Nephron (organoid): ENCODE data around the gene FTO.

Source experiments
- H3K27ac Mint-ChIP-seq, 3 experiments: 2 replicates each; pipeline ENCODE4 v1.8.0; 2020; ENCODE audit warnings: mixed read lengths in 3 of 3, mild to moderate bottlenecking in 2 of 3, moderate library complexity in 1 of 3
- H3K27me3 Mint-ChIP-seq: 2 replicates; pipeline ENCODE4 v1.8.0; 2021; ENCODE audit warnings: low read depth, mild to moderate bottlenecking, moderate library complexity, mixed read lengths
- H3K36me3 Mint-ChIP-seq: 2 replicates; pipeline ENCODE4 v1.8.0; 2020; ENCODE audit warnings: low read depth, mixed read lengths
- H3K4me1 Mint-ChIP-seq: 2 replicates; pipeline ENCODE4 v1.8.0; 2020; ENCODE audit warnings: mixed read lengths
- H3K4me3 Mint-ChIP-seq, 3 experiments: 2 replicates each; pipeline ENCODE4 v1.8.0; 2020; ENCODE audit warnings: mild to moderate bottlenecking in 3 of 3, mixed read lengths in 3 of 3, moderate library complexity in 2 of 3
- H3K9me3 Mint-ChIP-seq: 2 replicates; pipeline ENCODE4 v1.8.0; 2020; ENCODE audit warnings: mixed read lengths
- CTCF ChIP-seq, 3 experiments: fragments of 200-600 bp; sonication (generic); IDR thresholded peaks; one replicate each; pipeline ENCODE4 v1.5.0; 2021; ENCODE audit warnings: antibody characterized with exemption in 3 of 3; ENCODE audit not compliant: unreplicated experiment in 3 of 3

The FTO gene

GRCh38 chr16:54094641-54095040 lies 390.7 kb downstream of the FTO start:
- H3K4me1 Mint-ChIP-seq = no peaks in the 10 kb centered on the region
- no peaks in the 10 kb centered on the region for H3K27me3 Mint-ChIP-seq
- peaks cover 21% of the 10 kb centered on the region for H3K36me3 Mint-ChIP-seq
- peaks cover under 1% of the 10 kb centered on the region for H3K9me3 Mint-ChIP-seq
- TF ChIP-seq CTCF (IDR thresholded peaks at IDR 0.05; ENCODE audit: unreplicated experiment in 3 of 3) = no peak
- H3K4me3 Mint-ChIP-seq = no peak overlapping the region
- no peak overlapping the region for H3K27ac Mint-ChIP-seq

GRCh38 chr16:54096607-54097006 lies 392.7 kb downstream of the FTO start:
- Mint-ChIP-seq H3K9me3 (peaks cover 6% of the 10 kb centered on the region), H3K36me3 (peaks cover 24% of the 10 kb centered on the region), H3K27ac (no peak overlapping the region), H3K27me3 (no peaks in the 10 kb centered on the region), H3K4me1 (no peaks in the 10 kb centered on the region), H3K4me3 (no peak overlapping the region)
- no peak for TF ChIP-seq CTCF (IDR thresholded peaks at IDR 0.05; ENCODE audit: unreplicated experiment in 3 of 3)

GRCh38 chr16:54097774-54098173 lies 393.8 kb downstream of the FTO start:
- Mint-ChIP-seq H3K27me3 (no peaks in the 10 kb centered on the region), H3K27ac (no peak overlapping the region), H3K9me3 (peaks cover 6% of the 10 kb centered on the region), H3K4me1 (no peaks in the 10 kb centered on the region), H3K4me3 (no peak overlapping the region), H3K36me3 (peaks cover 27% of the 10 kb centered on the region)
- TF ChIP-seq CTCF (IDR thresholded peaks at IDR 0.05; ENCODE audit: unreplicated experiment in 3 of 3) = no peak

GRCh38 chr16:54098247-54098646 lies 394.3 kb downstream of the FTO start:
- H3K4me1 Mint-ChIP-seq = no peaks in the 10 kb centered on the region
- H3K36me3 Mint-ChIP-seq = peaks cover 27% of the 10 kb centered on the region
- H3K4me3 Mint-ChIP-seq = no peak overlapping the region
- H3K9me3 Mint-ChIP-seq = peaks cover 6% of the 10 kb centered on the region
- H3K27me3 Mint-ChIP-seq = no peaks in the 10 kb centered on the region
- no peak for TF ChIP-seq CTCF (IDR thresholded peaks at IDR 0.05; ENCODE audit: unreplicated experiment in 3 of 3)
- H3K27ac Mint-ChIP-seq = no peak overlapping the region

GRCh38 chr16:54099627-54100026 lies 395.7 kb downstream of the FTO start:
- no peaks in the 10 kb centered on the region for H3K27me3 Mint-ChIP-seq
- H3K9me3 Mint-ChIP-seq = peaks cover 6% of the 10 kb centered on the region
- H3K4me1 Mint-ChIP-seq = no peaks in the 10 kb centered on the region
- H3K27ac Mint-ChIP-seq = no peak overlapping the region
- no peak overlapping the region for H3K4me3 Mint-ChIP-seq
- H3K36me3 Mint-ChIP-seq = peaks cover 27% of the 10 kb centered on the region
- no peak for TF ChIP-seq CTCF (IDR thresholded peaks at IDR 0.05; ENCODE audit: unreplicated experiment in 3 of 3)

- Mint-ChIP-seq H3K27ac (no peak overlapping the region), H3K9me3 (peaks cover 6% of the 10 kb centered on the region), H3K36me3 (peaks cover 10% of the 10 kb centered on the region), H3K4me3 (no peak overlapping the region), H3K4me1 (no peaks in the 10 kb centered on the region), H3K27me3 (no peaks in the 10 kb centered on the region)
- no peak for TF ChIP-seq CTCF (IDR thresholded peaks at IDR 0.05; ENCODE audit: unreplicated experiment in 3 of 3)
Measured at GRCh38 chr16:54102888-54103866, 399.2 kb downstream of the FTO start.
